Vagina (tissue), 2 donors: ENCODE data around the gene CFAP46.

Experiments used
- POLR2A ChIP-seq, 2 donors: fragments of 450-650 bp; IDR thresholded peaks; one replicate each; pipeline ENCODE4 v1.6.1; 2017; ENCODE audit warnings: antibody characterized with exemption in 2 of 2, mild to moderate bottlenecking in 2 of 2, moderate library complexity in 2 of 2
- POLR2AphosphoS5 ChIP-seq, 2 donors: sonication (generic); formaldehyde crosslinking; IDR thresholded peaks; one replicate each; pipeline ENCODE4 v1.9.0; 2017; ENCODE audit warnings: antibody characterized with exemption in 2 of 2, mild to moderate bottlenecking in 2 of 2, low read depth in 1 of 2; ENCODE audit not compliant: insufficient read depth in 1 of 2
- TF ChIP-seq, protein P1 (sequence below), 3 experiments: fragments of 450-650 bp in 2 of 3; fragments of 200-600 bp in 1 of 3; sonication (generic) in 1 of 3; IDR thresholded peaks; one replicate each; pipeline ENCODE4 v1.5.1; 2017 to 2019; ENCODE audit warnings: antibody characterized with exemption in 3 of 3, mild to moderate bottlenecking in 2 of 3, moderate library complexity in 2 of 3

DNA sequence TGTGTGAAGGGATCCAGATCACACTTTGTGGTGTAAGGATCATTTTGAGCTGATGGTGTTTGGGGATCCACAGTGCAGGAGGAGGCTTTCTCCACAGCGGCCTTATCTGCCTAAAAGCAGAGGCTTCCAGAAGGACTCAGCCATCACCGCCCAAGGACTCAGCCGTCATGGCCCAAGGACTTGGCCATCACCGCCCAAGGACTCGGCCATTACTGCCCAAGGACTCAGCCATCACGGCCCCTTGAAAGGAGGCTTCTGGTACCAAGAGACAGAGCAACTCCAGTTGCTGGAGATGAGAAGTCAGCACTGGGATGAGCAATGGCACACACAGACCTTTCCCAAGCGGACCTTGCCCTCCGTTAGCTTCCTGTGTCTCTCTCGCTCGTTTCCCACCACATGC lies 6.0 kb upstream of the CFAP46 start:
- TF ChIP-seq, protein P1, sequence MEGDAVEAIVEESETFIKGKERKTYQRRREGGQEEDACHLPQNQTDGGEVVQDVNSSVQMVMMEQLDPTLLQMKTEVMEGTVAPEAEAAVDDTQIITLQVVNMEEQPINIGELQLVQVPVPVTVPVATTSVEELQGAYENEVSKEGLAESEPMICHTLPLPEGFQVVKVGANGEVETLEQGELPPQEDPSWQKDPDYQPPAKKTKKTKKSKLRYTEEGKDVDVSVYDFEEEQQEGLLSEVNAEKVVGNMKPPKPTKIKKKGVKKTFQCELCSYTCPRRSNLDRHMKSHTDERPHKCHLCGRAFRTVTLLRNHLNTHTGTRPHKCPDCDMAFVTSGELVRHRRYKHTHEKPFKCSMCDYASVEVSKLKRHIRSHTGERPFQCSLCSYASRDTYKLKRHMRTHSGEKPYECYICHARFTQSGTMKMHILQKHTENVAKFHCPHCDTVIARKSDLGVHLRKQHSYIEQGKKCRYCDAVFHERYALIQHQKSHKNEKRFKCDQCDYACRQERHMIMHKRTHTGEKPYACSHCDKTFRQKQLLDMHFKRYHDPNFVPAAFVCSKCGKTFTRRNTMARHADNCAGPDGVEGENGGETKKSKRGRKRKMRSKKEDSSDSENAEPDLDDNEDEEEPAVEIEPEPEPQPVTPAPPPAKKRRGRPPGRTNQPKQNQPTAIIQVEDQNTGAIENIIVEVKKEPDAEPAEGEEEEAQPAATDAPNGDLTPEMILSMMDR (IDR thresholded peaks at IDR 0.05): no peak
- TF ChIP-seq POLR2AphosphoS5 (IDR thresholded peaks at IDR 0.05; ENCODE audit: insufficient read depth in 1 of 2, low read depth in 1 of 2) (no peak), POLR2A (IDR thresholded peaks at IDR 0.05) (no peak)
